GM12878 (cell line): ENCODE data around the gene SNN. TPM values are rescaled to one million over a fixed set of nuclear protein-coding genes. Genes with fewer than 3 reads are reported as not detected.

ENCODE experiments used
- ATAC-seq: fragments of 200-7000 bp; cut with Tn5 transposase; 3 replicates; pipeline ENCODE4 v1.9.1; 2020; ENCODE audit warnings: mild to moderate bottlenecking, moderate library complexity
- BruUV-seq: library from RNA; stranded (reverse); fragments of 400-500 nt; replicated peaks from 2 replicates; lab custom pipeline; 2021; lab: Mats Ljungman, UMichigan
- CTCF ChIA-PET: fragments of 300-600 bp; sonication (Branson Sonifier 250); formaldehyde crosslinking; extraction: SDS; loops from one replicate; lab custom pipeline; 2021; ENCODE audit warnings: inconsistent platforms; lab: Yijun Ruan, JAX
- POLR2A ChIA-PET: fragments of 350-600 bp; formaldehyde crosslinking; extraction: SDS; loops from one replicate; lab custom pipeline; 2021; ENCODE audit warnings: inconsistent platforms; lab: Charles Lee
- RAD21 ChIA-PET: fragments of 300-600 bp; sonication (Branson Sonifier 250); formaldehyde crosslinking; loops from one replicate; lab custom pipeline; 2023; ENCODE audit warnings: antibody characterized with exemption; ENCODE audit not compliant: unreplicated experiment; lab: Charles Lee
- SMC1A ChIA-PET: fragments of 300-600 bp; sonication (Branson Sonifier 250); formaldehyde crosslinking; loops from one replicate; lab custom pipeline; 2023; ENCODE audit not compliant: unreplicated experiment, uncharacterized antibody; lab: Charles Lee
- DNase-seq: peaks from one replicate; pipeline ENCODE4 v3.0.0-alpha.2; 2011; ENCODE audit warnings: low read depth, low spot score
- FAIRE-seq: peaks from 3 replicates; lab custom pipeline; 2011; peaks lifted over from hg19 to GRCh38; lab: Jason Lieb, UNC
- H2AFZ ChIP-seq: 2 replicates; pipeline ENCODE4 v1.6.0; 2011; ENCODE audit warnings: low read depth, low read length, control low read depth; ENCODE audit not compliant: control insufficient read depth
- H3K27ac ChIP-seq: 2 replicates; pipeline ENCODE4 v1.5.1; 2011; ENCODE audit warnings: control low read depth; ENCODE audit not compliant: control insufficient read depth, insufficient read depth
- H3K27me3 ChIP-seq, 2 experiments: replicated peaks in 1 of 2; 2 replicates each; pipeline versions ENCODE4 v1.6.0 to v1.6.1; 2011; ENCODE audit warnings: low read length in 1 of 2; ENCODE audit not compliant: control insufficient read depth in 2 of 2, insufficient read depth in 2 of 2
- H3K36me3 ChIP-seq, 2 experiments: 2 replicates each; pipeline ENCODE4 v1.5.1; 2011; ENCODE audit warnings: low read length in 1 of 2; ENCODE audit not compliant: control insufficient read depth in 2 of 2, insufficient read depth in 2 of 2
- H3K4me1 ChIP-seq: 2 replicates; pipeline ENCODE4 v1.6.1; 2011; ENCODE audit warnings: mild to moderate bottlenecking, low read length, moderate library complexity, mixed read lengths; ENCODE audit not compliant: control insufficient read depth, insufficient read depth
- H3K4me2 ChIP-seq: 2 replicates; pipeline ENCODE4 v1.6.0; 2011; ENCODE audit warnings: control low read depth; ENCODE audit not compliant: control insufficient read depth, insufficient read depth
- H3K4me3 ChIP-seq: fragments of 200-600 bp; sonication (generic); 2 replicates; pipeline ENCODE4 v1.5.1; 2016
- H3K79me2 ChIP-seq: 2 replicates; pipeline ENCODE4 v1.6.0; 2011; ENCODE audit warnings: low read length; ENCODE audit not compliant: control insufficient read depth, insufficient read depth
- H3K9ac ChIP-seq: 2 replicates; pipeline ENCODE4 v1.8.0; 2011; ENCODE audit warnings: low read length, control low read depth, mixed read lengths; ENCODE audit not compliant: control insufficient read depth, insufficient read depth
- H3K9me3 ChIP-seq: replicated peaks from 3 replicates; pipeline ENCODE4 v1.5.1; 2011; ENCODE audit warnings: mild to moderate bottlenecking, low read length; ENCODE audit not compliant: control insufficient read depth, insufficient read depth
- H4K20me1 ChIP-seq: 2 replicates; pipeline ENCODE4 v1.6.0; 2011; ENCODE audit not compliant: control insufficient read depth, insufficient read depth
- CBFB ChIP-seq: IDR thresholded peaks from 2 replicates; pipeline ENCODE4 v1.6.1; 2016; ENCODE audit warnings: antibody characterized with exemption, low read depth
- CHD2 ChIP-seq: IDR thresholded peaks from 2 replicates; pipeline ENCODE4 v1.6.1; 2011; ENCODE audit warnings: low read depth, low read length, improper control_type of control experiment, borderline replicate concordance
- E2F4 ChIP-seq: IDR thresholded peaks from 2 replicates; pipeline ENCODE4 v1.6.1; 2012; ENCODE audit warnings: low read depth, low read length, improper control_type of control experiment
- HDAC2 ChIP-seq: fragments of 200-600 bp; sonication (generic); IDR thresholded peaks from 2 replicates; pipeline ENCODE4 v1.6.1; 2017
- HDGF ChIP-seq: fragments of 450-650 bp; IDR thresholded peaks from 2 replicates; pipeline ENCODE4 v1.6.1; 2016; ENCODE audit warnings: antibody characterized with exemption
- POLR2AphosphoS5 ChIP-seq: IDR thresholded peaks from 2 replicates; pipeline ENCODE4 v1.6.1; 2011; ENCODE audit warnings: mild to moderate bottlenecking, low read length, inconsistent platforms
- ZBTB33 ChIP-seq: fragments of 450-650 bp; IDR thresholded peaks from 2 replicates; pipeline ENCODE4 v1.6.1; 2017; ENCODE audit warnings: mild to moderate bottlenecking
- ZNF24 ChIP-seq: fragments of 450-650 bp; IDR thresholded peaks from 2 replicates; pipeline ENCODE4 v1.6.1; 2017; ENCODE audit warnings: antibody characterized with exemption, mild to moderate bottlenecking
- WGBS: methylation state at CpG from one replicate; pipeline ENCODE4 v1.1.6; 2016; ENCODE audit warnings: low lambda C conversion rate; ENCODE audit not compliant: insufficient replicate concordance, insufficient coverage; ENCODE audit errors: missing lambda C conversion rate; 5-methylcytosine and 5-hydroxymethylcytosine counted together
- in situ Hi-C: fragments of 300-500 bp; cut with MboI; formaldehyde crosslinking; loops from 9 replicates; pipeline ENCODE4 v1.14.3; 2018; ENCODE audit warnings: mixed read lengths
- intact Hi-C: fragments of 100-400 bp; cut with micrococcal nuclease; formaldehyde crosslinking; loops from one replicate; pipeline ENCODE4 v1.14.2; 2022; ENCODE audit not compliant: unreplicated experiment
- polyA plus RNA-seq, 11 experiments: library from polyadenylated mRNA; depleted of rRNA in 4 of 11; unstranded in 6 of 11; stranded (reverse) in 5 of 11; fragments of >200 nt; fragmentation: Nextera tagmentation in 4 of 11; fragmentation: Illumina TruSeq in 1 of 11; extraction: Ambion mirVana in 4 of 11; extraction: Trizol in 1 of 11; gene quantifications; 1 replicate in 1 of 11; 2 replicates in 10 of 11; pipeline versions ENCODE4 v1.2.1 to v1.2.3, GENCODE V29; 2011 to 2016; ENCODE audit warnings: inconsistent platforms in 2 of 11, missing spikeins in 2 of 11, low read depth in 1 of 11
- total RNA-seq, 4 experiments: library from RNA; depleted of rRNA in 3 of 4; stranded (reverse); fragments of >200 nt in 3 of 4; fragmentation: Illumina TruSeq in 1 of 4; extraction: Trizol in 1 of 4; gene quantifications; 2 replicates each; pipeline versions ENCODE4 v1.2.1 to v1.2.3, GENCODE V29; 2013 to 2021
- TF ChIP-seq, protein P1 (sequence below): fragments of 450-650 bp; formaldehyde crosslinking; IDR thresholded peaks from 2 replicates; pipeline ENCODE4 v1.5.0; 2022; ENCODE audit warnings: mild to moderate bottlenecking, missing genetic modification characterization

SNN gene
- total and polyA plus RNA-seq, 10 of the 15 experiments (the other 5 are each of a cell fraction or from before 2014, with no cell fraction given), result 2.2 to 43.4 (median 27.8) TPM

GRCh38 chr16:11632455-11632939, 35.8 kb upstream of the SNN start:
- ChIA-PET RAD21 (interaction anchor here (1.1 kb wide), 1 partner anchor 48 kb away, joined by 3 read pairs; no protein-coding TSS in a partner anchor), CTCF (interaction anchor here (1.0 to 4.3 kb wide), 3 partner anchors 9 to 100 kb away, joined by 3 to 31 read pairs (median 4); no protein-coding TSS in a partner anchor), SMC1A (interaction anchor here (1.0 to 2.0 kb wide), 2 partner anchors 100 to 223 kb away, joined by 3 to 6 read pairs; no protein-coding TSS in a partner anchor), POLR2A (no interaction called here)
- DNase-seq (no peak), ATAC-seq (no peak), FAIRE-seq (no peak)
- Histone ChIP-seq H3K27ac (no peak overlapping the region), H3K27me3 (no peaks in the 10 kb centered on the region; a peak in 1 of 4 replicates), H3K4me2 (no peak overlapping the region), H3K79me2 (no peaks in the 10 kb centered on the region), H3K4me1 (peaks cover 8% of the 10 kb centered on the region), H3K4me3 (no peak overlapping the region), H4K20me1 (no peaks in the 10 kb centered on the region), H3K9me3 (no peaks in the 10 kb centered on the region; the same call in 2 of the 3 replicates), H2AFZ (no peak overlapping the region), H3K9ac (no peak overlapping the region), H3K36me3 (no peaks in the 10 kb centered on the region)
- intact Hi-C loops, result no loop called here
- in situ Hi-C loops, result no loop called here
- 61% methylated on average over 14 of the region's 15 CpGs for WGBS
- no TSS peak for BruUV-seq
- TF ChIP-seq ZBTB33, result no peak
- TF ChIP-seq ZNF24, result no peak
- no peak for TF ChIP-seq HDGF
- no peak for TF ChIP-seq HDAC2
- no peak for TF ChIP-seq E2F4
- TF ChIP-seq, protein P1, sequence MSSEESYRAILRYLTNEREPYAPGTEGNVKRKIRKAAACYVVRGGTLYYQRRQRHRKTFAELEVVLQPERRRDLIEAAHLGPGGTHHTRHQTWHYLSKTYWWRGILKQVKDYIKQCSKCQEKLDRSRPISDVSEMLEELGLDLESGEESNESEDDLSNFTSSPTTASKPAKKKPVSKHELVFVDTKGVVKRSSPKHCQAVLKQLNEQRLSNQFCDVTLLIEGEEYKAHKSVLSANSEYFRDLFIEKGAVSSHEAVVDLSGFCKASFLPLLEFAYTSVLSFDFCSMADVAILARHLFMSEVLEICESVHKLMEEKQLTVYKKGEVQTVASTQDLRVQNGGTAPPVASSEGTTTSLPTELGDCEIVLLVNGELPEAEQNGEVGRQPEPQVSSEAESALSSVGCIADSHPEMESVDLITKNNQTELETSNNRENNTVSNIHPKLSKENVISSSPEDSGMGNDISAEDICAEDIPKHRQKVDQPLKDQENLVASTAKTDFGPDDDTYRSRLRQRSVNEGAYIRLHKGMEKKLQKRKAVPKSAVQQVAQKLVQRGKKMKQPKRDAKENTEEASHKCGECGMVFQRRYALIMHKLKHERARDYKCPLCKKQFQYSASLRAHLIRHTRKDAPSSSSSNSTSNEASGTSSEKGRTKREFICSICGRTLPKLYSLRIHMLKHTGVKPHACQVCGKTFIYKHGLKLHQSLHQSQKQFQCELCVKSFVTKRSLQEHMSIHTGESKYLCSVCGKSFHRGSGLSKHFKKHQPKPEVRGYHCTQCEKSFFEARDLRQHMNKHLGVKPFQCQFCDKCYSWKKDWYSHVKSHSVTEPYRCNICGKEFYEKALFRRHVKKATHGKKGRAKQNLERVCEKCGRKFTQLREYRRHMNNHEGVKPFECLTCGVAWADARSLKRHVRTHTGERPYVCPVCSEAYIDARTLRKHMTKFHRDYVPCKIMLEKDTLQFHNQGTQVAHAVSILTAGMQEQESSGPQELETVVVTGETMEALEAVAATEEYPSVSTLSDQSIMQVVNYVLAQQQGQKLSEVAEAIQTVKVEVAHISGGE, result no peak
- TF ChIP-seq POLR2AphosphoS5, result no peak
- no peak for TF ChIP-seq CHD2
- TF ChIP-seq CBFB, result no peak
